NK-92 (cell line): ENCODE measurements around the gene ACVR2B.

Experiments
- DNase-seq: peaks from one replicate; lab custom pipeline; 2025; ENCODE audit not compliant: unreplicated experiment; lab: John Stamatoyannopoulos, UW

ACVR2B gene

GRCh38 chr3:38524141-38524739, 70.5 kb downstream of the ACVR2B start:
- no peak for DNase-seq

- DNase-seq: no peak
These were observed 73.1 kb downstream of the ACVR2B start for GRCh38 chr3:38526792-38527191.

- no peak for DNase-seq
These were observed 74.8 kb downstream of the ACVR2B start for GRCh38 chr3:38528457-38528856.

- no peak for DNase-seq
These were observed 78.8 kb downstream of the ACVR2B start for GRCh38 chr3:38532529-38532928.

- no peak for DNase-seq
These were observed 79.7 kb downstream of the ACVR2B start for GRCh38 chr3:38533285-38533976.

- DNase-seq: no peak
These were observed 80.5 kb downstream of the ACVR2B start for GRCh38 chr3:38534180-38534579.

GRCh38 chr3:38534604-38535003, 80.9 kb downstream of the ACVR2B start:
- DNase-seq: no peak

GRCh38 chr3:38536671-38537070, 83.0 kb downstream of the ACVR2B start:
- no peak for DNase-seq

- no peak for DNase-seq
These were observed 85.2 kb downstream of the ACVR2B start for GRCh38 chr3:38538773-38539353.

- no peak for DNase-seq
These were observed 88.1 kb downstream of the ACVR2B start for GRCh38 chr3:38541806-38542205.
